IMR-90 (cell line): ENCODE data around the gene CRYGA. TPM values are rescaled to one million over a fixed set of nuclear protein-coding genes. Genes with fewer than 3 reads are reported as not detected.

Source experiments
- polyA plus RNA-seq, 3 experiments: library from polyadenylated mRNA; depleted of rRNA; stranded (reverse); fragments of >200 nt; gene quantifications; 2 replicates each; pipeline ENCODE4 v1.2.3, GENCODE V29; 2012; ENCODE audit warnings: low replicate concordance in 1 of 3
- total RNA-seq: library from RNA; depleted of rRNA; stranded (reverse); fragments of >200 nt; gene quantifications from 2 replicates; pipeline ENCODE4 v1.2.3, GENCODE V29; 2012; rRNA removed

Gene CRYGA
- total and polyA plus RNA-seq, 2 of the 4 experiments (the other 2 are of a cell fraction), result not detected

Other genes with a start within 250 kb of the CRYGA start
- gene PLEKHM3, start 138.1 kb downstream of the CRYGA start, total RNA-seq, result 8.6 and 11.3 TPM in 2 replicates
- gene PLEKHM3, start 138.1 kb downstream of the CRYGA start, polyA plus RNA-seq (2012; rRNA removed), result 2.1 and 2.4 TPM in 2 replicates
- gene CRYGD, start 39.1 kb downstream of the CRYGA start, total RNA-seq, result not detected in 2 replicates
- not detected in 2 replicates for gene CRYGD, start 39.1 kb downstream of the CRYGA start, polyA plus RNA-seq (2012; rRNA removed)
- gene CRYGC, start 33.8 kb downstream of the CRYGA start, total RNA-seq, result not detected in 2 replicates
- gene CRYGC, start 33.8 kb downstream of the CRYGA start, polyA plus RNA-seq (2012; rRNA removed), result not detected in 2 replicates
- not detected in 2 replicates for gene CRYGB, start 17.4 kb downstream of the CRYGA start, total RNA-seq
- gene CRYGB, start 17.4 kb downstream of the CRYGA start, polyA plus RNA-seq (2012; rRNA removed), result not detected in 2 replicates
- gene C2orf80, start 26.4 kb upstream of the CRYGA start, total RNA-seq, result not detected in 2 replicates
- gene C2orf80, start 26.4 kb upstream of the CRYGA start, polyA plus RNA-seq (2012; rRNA removed), result not detected in 2 replicates
- 77.1 and 104 TPM in 2 replicates for gene IDH1, start 91.5 kb upstream of the CRYGA start, total RNA-seq
- 42.7 and 53.5 TPM in 2 replicates for gene IDH1, start 91.5 kb upstream of the CRYGA start, polyA plus RNA-seq (2012; rRNA removed)
- gene PIKFYVE, start 102.7 kb upstream of the CRYGA start, total RNA-seq, result 31.4 and 34.6 TPM in 2 replicates
- gene PIKFYVE, start 102.7 kb upstream of the CRYGA start, polyA plus RNA-seq (2012; rRNA removed), result 7.3 and 9.3 TPM in 2 replicates
- gene PTH2R, start 243.2 kb upstream of the CRYGA start, total RNA-seq, result under 0.01 TPM in 1 of 2 replicates, not detected in the other
- not detected in 2 replicates for gene PTH2R, start 243.2 kb upstream of the CRYGA start, polyA plus RNA-seq (2012; rRNA removed)